Thoracic aorta (tissue), 2 donors: ENCODE measurements around the gene TNIK. TPM values are rescaled to one million over a fixed set of nuclear protein-coding genes. Genes with fewer than 3 reads are reported as not detected.

ENCODE experiments used
- ATAC-seq: fragments of 150-250 bp; one replicate; pipeline ENCODE4 v1.8.0; 2017; ENCODE audit warnings: low read depth; ENCODE audit not compliant: insufficient number of reproducible peaks, low FRiP score
- DNase-seq: peaks from one replicate; pipeline ENCODE4 v3.0.0-alpha.2; 2020; ENCODE audit warnings: low spot score
- H3K27ac ChIP-seq, 2 donors: fragments of 200-600 bp; sonication (generic); 1 replicate in 1 of 2; 2 replicates in 1 of 2; pipeline ENCODE4 v1.5.1; 2016; ENCODE audit warnings: mild to moderate bottlenecking in 2 of 2, moderate library complexity in 2 of 2
- H3K27me3 ChIP-seq: fragments of 200-600 bp; sonication (generic); replicated peaks from 2 replicates; pipeline ENCODE4 v1.6.0; 2016; ENCODE audit warnings: mild to moderate bottlenecking; ENCODE audit not compliant: insufficient read depth
- H3K36me3 ChIP-seq: fragments of 200-600 bp; sonication (generic); one replicate; pipeline ENCODE4 v1.5.1; 2016
- H3K4me1 ChIP-seq, 2 donors: fragments of 200-600 bp; sonication (generic); 1 replicate in 1 of 2; 2 replicates in 1 of 2; pipeline versions ENCODE4 v1.5.1 to v1.6.0; 2016; ENCODE audit warnings: low read depth in 2 of 2, mild to moderate bottlenecking in 1 of 2; ENCODE audit not compliant: control insufficient read depth in 1 of 2
- H3K4me3 ChIP-seq: fragments of 200-600 bp; sonication (generic); 2 replicates; pipeline ENCODE4 v1.5.1; 2016; ENCODE audit warnings: mild to moderate bottlenecking
- H3K9me3 ChIP-seq: fragments of 200-600 bp; sonication (generic); 2 replicates; pipeline ENCODE4 v1.5.1; 2016
- CTCF ChIP-seq: fragments of 200-600 bp; sonication (generic); IDR thresholded peaks from one replicate; pipeline ENCODE4 v1.5.1; 2019; ENCODE audit warnings: antibody characterized with exemption
- total RNA-seq, 2 donors: library from RNA; depleted of rRNA; stranded (reverse); fragments of >200 nt; gene quantifications; one replicate each; pipeline versions ENCODE4 v1.1.0 to v1.2.3, GENCODE V29; 2016

TNIK gene
- total RNA-seq, 2 donors from 2014 or later = 18.3 to 21.7 TPM

DNA sequence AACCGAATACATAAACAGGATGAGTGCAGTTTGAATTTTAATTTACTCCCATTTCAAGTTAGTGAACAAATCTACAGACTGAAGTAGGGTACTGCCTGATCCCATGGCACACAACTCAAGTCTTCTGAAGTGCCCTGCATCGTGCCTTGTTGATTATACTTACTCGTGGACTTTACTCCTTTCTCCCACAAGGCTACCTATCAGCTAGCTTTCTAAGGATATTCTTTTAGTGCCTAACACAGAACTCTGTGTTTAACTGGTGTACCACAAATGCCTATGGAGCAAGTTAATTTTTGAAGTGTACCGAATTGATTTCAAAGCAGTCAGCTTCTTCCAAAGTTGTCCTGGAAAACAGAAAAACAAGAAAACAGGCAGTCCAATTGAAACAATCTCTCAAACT, 119.8 kb downstream of the TNIK start:
- H3K4me3 ChIP-seq = no peak overlapping the region
- H3K4me1 ChIP-seq = no peaks in the 10 kb centered on the region
- H3K27ac ChIP-seq = no peak overlapping the region
- DNase-seq = no peak
- no peaks in the 10 kb centered on the region for H3K27me3 ChIP-seq
- ATAC-seq = no peak
- no peaks in the 10 kb centered on the region for H3K9me3 ChIP-seq
- no peaks in the 10 kb centered on the region for H3K36me3 ChIP-seq
- TF ChIP-seq CTCF = no peak

DNA sequence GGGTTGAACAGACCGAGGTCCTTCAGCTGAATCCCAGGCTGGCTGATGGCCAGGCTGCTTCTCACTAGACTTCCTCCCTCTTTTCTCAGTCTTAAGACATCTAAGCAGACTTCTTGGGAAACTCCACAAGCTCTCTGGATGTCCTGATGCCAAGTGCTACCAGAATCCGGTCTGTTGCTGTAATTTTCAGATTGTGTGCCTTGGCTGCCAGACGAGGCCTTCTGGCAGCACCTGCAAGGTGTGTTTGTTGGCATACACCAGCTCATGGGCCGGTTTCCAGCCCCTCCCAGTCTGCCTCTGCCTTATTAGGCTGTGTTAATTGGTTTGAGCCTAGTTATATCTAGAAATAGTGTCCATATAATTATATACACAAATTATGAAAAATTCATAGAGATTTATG, 120.6 kb downstream of the TNIK start:
- H3K36me3 ChIP-seq = no peaks in the 10 kb centered on the region
- TF ChIP-seq CTCF = no peak
- H3K4me3 ChIP-seq = no peak overlapping the region
- H3K9me3 ChIP-seq = no peaks in the 10 kb centered on the region
- H3K4me1 ChIP-seq = peaks cover 4 to 5% of the 10 kb centered on the region in 2 donors
- H3K27me3 ChIP-seq = no peaks in the 10 kb centered on the region
- no peak overlapping the region for H3K27ac ChIP-seq
- ATAC-seq (no peak), DNase-seq (no peak)

- H3K36me3 ChIP-seq = no peaks in the 10 kb centered on the region
- TF ChIP-seq CTCF = no peak
- no peak for ATAC-seq
These were observed 123.8 kb downstream of the TNIK start for GRCh38 chr3:171336406-171336805.

DNA sequence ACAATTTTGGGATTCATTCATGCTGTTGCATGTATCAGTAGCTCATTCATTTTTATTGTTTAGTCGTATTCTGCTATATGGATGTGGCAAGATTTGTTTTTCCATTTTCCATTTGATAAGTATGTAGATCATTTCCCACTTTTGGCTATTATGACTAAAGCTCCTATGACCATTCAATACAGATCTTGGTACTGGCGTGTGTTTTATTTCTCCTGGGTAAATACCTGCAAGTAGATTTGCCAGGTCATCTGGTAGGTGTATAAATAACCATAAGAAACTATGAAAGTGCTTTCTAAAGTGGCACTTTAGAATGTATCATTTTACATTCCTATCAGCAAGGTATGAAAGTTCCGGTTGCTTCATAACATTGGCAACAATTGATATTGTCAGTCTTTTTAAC, 124.6 kb downstream of the TNIK start:
- Histone ChIP-seq H3K36me3 (no peaks in the 10 kb centered on the region), H3K27ac (no peak overlapping the region), H3K4me3 (no peak overlapping the region), H3K4me1 (peaks cover 10 to 24% of the 10 kb centered on the region in 2 donors), H3K27me3 (no peaks in the 10 kb centered on the region), H3K9me3 (no peaks in the 10 kb centered on the region)
- DNase-seq (no peak), ATAC-seq (no peak)
- no peak for TF ChIP-seq CTCF

More at GRCh38 chr3:171336406-171336805, 123.8 kb downstream of the TNIK start:
- DNase-seq = no peak
- Histone ChIP-seq H3K4me1 (peaks cover 10 to 16% of the 10 kb centered on the region in 2 donors), H3K4me3 (no peak overlapping the region), H3K27ac (no peak overlapping the region), H3K27me3 (no peaks in the 10 kb centered on the region), H3K9me3 (no peaks in the 10 kb centered on the region)

GRCh38 chr3:171334465-171334811, 125.8 kb downstream of the TNIK start:
- Histone ChIP-seq H3K4me3 (no peak overlapping the region), H3K36me3 (no peaks in the 10 kb centered on the region), H3K9me3 (no peaks in the 10 kb centered on the region), H3K4me1 (peaks cover 10 to 24% of the 10 kb centered on the region in 2 donors), H3K27ac (peak overlapping the region; percentile 17 to 60), H3K27me3 (no peaks in the 10 kb centered on the region)
- no peak for TF ChIP-seq CTCF
- ATAC-seq (peak; percentile 33), DNase-seq (no peak)
